Esophagus squamous epithelium (tissue), 5 donors: ENCODE data around the gene PCCA. TPM values are rescaled to one million over a fixed set of nuclear protein-coding genes. Genes with fewer than 3 reads are reported as not detected.

ENCODE experiments used
- DNase-seq: peaks from one replicate; lab custom pipeline; 2025; lab: John Stamatoyannopoulos, UW
- H3K27ac ChIP-seq, 4 donors: fragments of 200-600 bp; sonication (generic); one replicate each; pipeline ENCODE4 v1.5.1; 2016 to 2019; ENCODE audit warnings: mild to moderate bottlenecking in 1 of 4
- H3K27me3 ChIP-seq, 4 donors: fragments of 200-600 bp; sonication (generic); 1 replicate in 3 of 4; 2 replicates in 1 of 4; pipeline versions ENCODE4 v1.5.1 to v1.6.0; 2017 to 2021; ENCODE audit warnings: antibody characterized with exemption in 1 of 4
- H3K36me3 ChIP-seq, 3 donors: fragments of 200-600 bp; sonication (generic); one replicate each; pipeline ENCODE4 v1.5.1; 2016 to 2019
- H3K4me1 ChIP-seq, 3 donors: fragments of 200-600 bp; sonication (generic); one replicate each; pipeline ENCODE4 v1.5.1; 2017 to 2019
- H3K4me3 ChIP-seq, 4 donors: fragments of 200-600 bp; sonication (generic); 1 replicate in 3 of 4; 2 replicates in 1 of 4; pipeline ENCODE4 v1.5.1; 2016 to 2019; ENCODE audit warnings: mild to moderate bottlenecking in 2 of 4, moderate library complexity in 1 of 4
- H3K9me3 ChIP-seq, 3 donors: fragments of 200-600 bp; sonication (generic); one replicate each; pipeline ENCODE4 v1.5.1; 2016 to 2019
- CTCF ChIP-seq, 6 experiments: fragments of 450-650 bp in 4 of 6; fragments of 200-600 bp in 2 of 6; sonication (generic) in 2 of 6; IDR thresholded peaks; one replicate each; pipeline ENCODE4 v1.5.1; 2016 to 2019; ENCODE audit warnings: antibody characterized with exemption in 6 of 6, mild to moderate bottlenecking in 4 of 6, moderate library complexity in 4 of 6
- POLR2A ChIP-seq, 4 donors: fragments of 450-650 bp; IDR thresholded peaks; one replicate each; pipeline ENCODE4 v1.6.1; 2017; ENCODE audit warnings: antibody characterized with exemption in 4 of 4, mild to moderate bottlenecking in 4 of 4, moderate library complexity in 3 of 4
- WGBS, 2 donors: methylation state at CpG; one replicate each; pipeline ENCODE4 v1.1.5; 2018; 5-methylcytosine and 5-hydroxymethylcytosine counted together
- intact Hi-C: fragments of 100-400 bp; cut with DNase I; formaldehyde crosslinking; loops from one replicate; pipeline ENCODE4 v1.15.0; 2022
- total RNA-seq, 4 donors: library from RNA; depleted of rRNA; stranded (reverse); fragments of >200 nt; gene quantifications; one replicate each; pipeline ENCODE4 v1.1.0, GENCODE V29; 2016
- donor health status: DM: yes; HTN: yes; CAD: no.

The PCCA gene
- total RNA-seq, 4 donors from 2014 or later: 21.5 to 46.5 (median 30.2) TPM

DNA sequence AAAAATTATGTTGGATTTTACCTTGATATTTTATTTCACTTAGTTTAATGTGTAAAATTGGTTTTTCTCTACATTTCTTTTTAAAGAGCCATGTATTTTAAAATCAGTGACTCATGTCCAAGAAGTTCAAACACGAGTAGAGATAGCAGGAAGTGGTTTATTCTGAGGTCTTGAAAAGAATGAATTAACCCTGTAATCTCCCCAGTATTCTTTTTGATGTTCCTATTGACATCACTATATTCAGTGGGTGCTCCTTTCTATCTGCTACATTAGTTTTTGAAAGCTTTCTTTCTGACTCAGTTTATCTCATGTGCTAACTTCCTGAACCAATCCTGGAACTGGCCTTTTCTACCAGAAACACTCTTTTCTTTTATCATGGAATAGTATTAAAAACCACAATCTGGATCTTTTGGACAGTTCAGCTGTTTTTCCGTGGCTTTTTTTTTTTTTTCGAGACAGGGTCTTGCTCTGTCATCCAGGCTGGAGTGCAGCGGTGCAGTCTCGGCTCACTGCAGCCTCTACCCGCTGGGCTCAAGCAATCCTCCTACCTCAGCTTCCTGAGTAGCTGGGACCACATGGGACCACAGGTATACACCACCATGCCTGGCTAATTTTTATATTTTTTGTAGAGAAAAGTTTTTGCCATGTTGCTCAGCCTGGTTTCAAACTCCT lies 114.9 kb downstream of the PCCA start:
- intact Hi-C loops: no loop called here
- 60 to 77% methylated on average over 6 of the region's 6 CpGs for WGBS, 2 donors
- DNase-seq: no peak

GRCh38 chr13:100208002-100208401 lies 119.1 kb downstream of the PCCA start:
- intact Hi-C loops: no loop called here
- Histone ChIP-seq H3K9me3 (no peaks in the 10 kb centered on the region), H3K27me3 (no peaks in the 10 kb centered on the region), H3K27ac (no peak overlapping the region), H3K36me3 (peaks cover 0 to 27% (median 0%) of the 10 kb centered on the region in 3 donors), H3K4me1 (peaks cover 0 to 18% (median 6%) of the 10 kb centered on the region in 3 donors), H3K4me3 (no peak overlapping the region)
- TF ChIP-seq POLR2A (IDR thresholded peaks at IDR 0.05) (no peak), CTCF (IDR thresholded peaks at IDR 0.05) (no peak)
- no peak for DNase-seq
- WGBS, 2 donors: 90 to 94% methylated on average over 4 of the region's 4 CpGs

More for the DNA sequence above, 114.9 kb downstream of the PCCA start:
- TF ChIP-seq POLR2A (IDR thresholded peaks at IDR 0.05): no peak
- TF ChIP-seq CTCF (IDR thresholded peaks at IDR 0.05): no peak
- Histone ChIP-seq H3K27me3 (no peaks in the 10 kb centered on the region), H3K4me1 (peaks cover 0 to 6% (median 0%) of the 10 kb centered on the region in 3 donors), H3K27ac (no peak overlapping the region), H3K9me3 (no peaks in the 10 kb centered on the region), H3K36me3 (no peaks in the 10 kb centered on the region), H3K4me3 (no peak overlapping the region)

- WGBS, 2 donors: 52 to 90% methylated on average over 2 of the region's 2 CpGs
- Histone ChIP-seq H3K4me3 (no peak overlapping the region), H3K4me1 (peaks cover 3 to 24% (median 6%) of the 10 kb centered on the region in 3 donors), H3K9me3 (no peaks in the 10 kb centered on the region), H3K36me3 (peaks cover 0 to 28% (median 0%) of the 10 kb centered on the region in 3 donors), H3K27ac (no peak overlapping the region), H3K27me3 (no peaks in the 10 kb centered on the region)
- TF ChIP-seq POLR2A (IDR thresholded peaks at IDR 0.05): no peak
- no peak for TF ChIP-seq CTCF (IDR thresholded peaks at IDR 0.05)
- no peak for DNase-seq
- intact Hi-C loops: no loop called here
These were observed 119.7 kb downstream of the PCCA start for GRCh38 chr13:100208626-100209025.

GRCh38 chr13:100209857-100210825 lies 121.2 kb downstream of the PCCA start:
- intact Hi-C loops: no loop called here
- H3K36me3 ChIP-seq: peaks cover 0 to 38% (median 0%) of the 10 kb centered on the region in 3 donors
- no peak for DNase-seq
- H3K27ac ChIP-seq: no peak overlapping the region
- peaks cover 6 to 25% (median 10%) of the 10 kb centered on the region in 3 donors for H3K4me1 ChIP-seq
- H3K9me3 ChIP-seq: no peaks in the 10 kb centered on the region
- WGBS, 2 donors: 54 to 67% methylated on average over 7 to 8 of the region's 8 CpGs
- H3K27me3 ChIP-seq: no peaks in the 10 kb centered on the region
- TF ChIP-seq CTCF (IDR thresholded peaks at IDR 0.05) (no peak), POLR2A (IDR thresholded peaks at IDR 0.05) (no peak)
- H3K4me3 ChIP-seq: no peak overlapping the region
